Lung (tissue), 12 donors: ENCODE results near the gene UNC45A. TPM values are rescaled to one million over a fixed set of nuclear protein-coding genes. Genes with fewer than 3 reads are reported as not detected.

Experiments
- ATAC-seq: fragments of 200-7000 bp; cut with Tn5 transposase; one replicate; pipeline ENCODE4 v1.9.1; 2020; ENCODE audit warnings: moderate number of reproducible peaks; ENCODE audit not compliant: insufficient read depth, low FRiP score
- DNase-seq, 3 donors: peaks; one replicate each; pipeline ENCODE4 v3.0.0-alpha.2; 2013 to 2017
- H3K27ac ChIP-seq, 2 donors: one replicate each; pipeline ENCODE4 v1.5.1; 2013; ENCODE audit warnings: mild to moderate bottlenecking in 2 of 2, moderate library complexity in 2 of 2, control low read depth in 1 of 2, inconsistent platforms in 1 of 2, low read depth in 1 of 2, low read length in 1 of 2
- H3K27me3 ChIP-seq, 3 donors: one replicate each; pipeline ENCODE4 v1.5.1; 2013; ENCODE audit warnings: low read length in 2 of 3; ENCODE audit not compliant: control insufficient read depth in 3 of 3, insufficient read depth in 3 of 3
- H3K36me3 ChIP-seq, 4 donors: one replicate each; pipeline ENCODE4 v1.5.1; 2013; ENCODE audit warnings: low read length in 4 of 4, mild to moderate bottlenecking in 1 of 4, moderate library complexity in 1 of 4; ENCODE audit not compliant: control insufficient read depth in 4 of 4, insufficient read depth in 4 of 4
- H3K4me1 ChIP-seq, 5 donors: one replicate each; pipeline ENCODE4 v1.5.1; 2013; ENCODE audit warnings: low read length in 5 of 5, mild to moderate bottlenecking in 2 of 5, moderate library complexity in 1 of 5; ENCODE audit not compliant: control insufficient read depth in 5 of 5, insufficient read depth in 5 of 5
- H3K4me3 ChIP-seq: one replicate; pipeline ENCODE4 v1.5.1; 2013; ENCODE audit warnings: mild to moderate bottlenecking, control low read depth, moderate library complexity
- H3K9ac ChIP-seq, 2 donors: one replicate each; pipeline ENCODE4 v1.5.1; 2013; ENCODE audit warnings: low read length in 2 of 2, control low read depth in 1 of 2; ENCODE audit not compliant: insufficient read depth in 1 of 2
- H3K9me3 ChIP-seq, 4 donors: one replicate each; pipeline ENCODE4 v1.5.1; 2013; ENCODE audit warnings: low read length in 3 of 4, mild to moderate bottlenecking in 1 of 4, moderate library complexity in 1 of 4; ENCODE audit not compliant: control insufficient read depth in 4 of 4, insufficient read depth in 3 of 4
- WGBS, 2 donors: extraction: QIAGEN DNeasy Blood & Tissue Kit; methylation state at CpG; one replicate each; pipeline ENCODE4 v1.1.7; 2013; 5-methylcytosine and 5-hydroxymethylcytosine counted together
- polyA plus RNA-seq, 2 donors: library from polyadenylated mRNA; stranded (reverse); fragments of 200-250 nt; gene quantifications; one replicate each; pipeline ENCODE4 v1.2.1, GENCODE V29; 2013
- total RNA-seq, 2 donors: library from RNA; depleted of rRNA in 1 of 2; stranded (reverse); fragments of >200 nt in 1 of 2; gene quantifications; one replicate each; pipeline ENCODE4 v1.2.1, GENCODE V29; 2014 to 2021
- TF ChIP-seq, protein P1 (sequence below): IDR thresholded peaks from 2 replicates; pipeline ENCODE4 v1.5.1; 2012; ENCODE audit warnings: mild to moderate bottlenecking; ENCODE audit errors: control extremely low read depth, extremely low read depth
- donor health status: control.
- donor health status: control.
- donor health status: Bipolar disorder and iron deficiency.
- donor health status: healthy.
- donor health status: DM: yes; HTN: yes; CAD: no.

UNC45A gene
- total and polyA plus RNA-seq, 4 donors, result 34.4 to 59.6 (median 53.3) TPM

DNA sequence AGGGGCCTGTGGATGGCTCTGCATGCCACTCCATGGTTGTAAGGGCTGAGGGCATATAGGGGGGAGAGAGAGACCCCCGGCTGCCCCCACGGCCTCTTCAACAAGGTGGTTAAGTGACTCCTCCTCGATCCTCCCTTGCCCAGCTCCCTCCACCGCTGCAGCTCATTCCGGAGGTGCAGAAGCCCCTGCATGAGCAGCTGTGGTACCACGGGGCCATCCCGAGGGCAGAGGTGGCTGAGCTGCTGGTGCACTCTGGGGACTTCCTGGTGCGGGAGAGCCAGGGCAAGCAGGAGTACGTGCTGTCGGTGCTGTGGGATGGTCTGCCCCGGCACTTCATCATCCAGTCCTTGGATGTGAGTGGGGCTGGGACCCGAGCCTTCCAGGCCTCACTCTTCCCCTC, 44.2 kb upstream of the UNC45A start:
- peaks cover 0 to 65% (median 26%) of the 10 kb centered on the region in 4 donors for H3K36me3 ChIP-seq
- no peaks in the 10 kb centered on the region for H3K27me3 ChIP-seq
- no peaks in the 10 kb centered on the region for H3K9me3 ChIP-seq
- H3K27ac ChIP-seq, result no peak overlapping the region
- peaks cover 0 to 6% (median 3%) of the 10 kb centered on the region in 5 donors for H3K4me1 ChIP-seq
- DNase-seq, result no peak
- TF ChIP-seq, protein P1, sequence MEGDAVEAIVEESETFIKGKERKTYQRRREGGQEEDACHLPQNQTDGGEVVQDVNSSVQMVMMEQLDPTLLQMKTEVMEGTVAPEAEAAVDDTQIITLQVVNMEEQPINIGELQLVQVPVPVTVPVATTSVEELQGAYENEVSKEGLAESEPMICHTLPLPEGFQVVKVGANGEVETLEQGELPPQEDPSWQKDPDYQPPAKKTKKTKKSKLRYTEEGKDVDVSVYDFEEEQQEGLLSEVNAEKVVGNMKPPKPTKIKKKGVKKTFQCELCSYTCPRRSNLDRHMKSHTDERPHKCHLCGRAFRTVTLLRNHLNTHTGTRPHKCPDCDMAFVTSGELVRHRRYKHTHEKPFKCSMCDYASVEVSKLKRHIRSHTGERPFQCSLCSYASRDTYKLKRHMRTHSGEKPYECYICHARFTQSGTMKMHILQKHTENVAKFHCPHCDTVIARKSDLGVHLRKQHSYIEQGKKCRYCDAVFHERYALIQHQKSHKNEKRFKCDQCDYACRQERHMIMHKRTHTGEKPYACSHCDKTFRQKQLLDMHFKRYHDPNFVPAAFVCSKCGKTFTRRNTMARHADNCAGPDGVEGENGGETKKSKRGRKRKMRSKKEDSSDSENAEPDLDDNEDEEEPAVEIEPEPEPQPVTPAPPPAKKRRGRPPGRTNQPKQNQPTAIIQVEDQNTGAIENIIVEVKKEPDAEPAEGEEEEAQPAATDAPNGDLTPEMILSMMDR, result no peak
- H3K4me3 ChIP-seq, result no peak overlapping the region
- no peak for ATAC-seq
- 92 to 93% methylated on average over 12 of the region's 12 CpGs for WGBS, 2 donors
- H3K9ac ChIP-seq, result no peak overlapping the region

DNA sequence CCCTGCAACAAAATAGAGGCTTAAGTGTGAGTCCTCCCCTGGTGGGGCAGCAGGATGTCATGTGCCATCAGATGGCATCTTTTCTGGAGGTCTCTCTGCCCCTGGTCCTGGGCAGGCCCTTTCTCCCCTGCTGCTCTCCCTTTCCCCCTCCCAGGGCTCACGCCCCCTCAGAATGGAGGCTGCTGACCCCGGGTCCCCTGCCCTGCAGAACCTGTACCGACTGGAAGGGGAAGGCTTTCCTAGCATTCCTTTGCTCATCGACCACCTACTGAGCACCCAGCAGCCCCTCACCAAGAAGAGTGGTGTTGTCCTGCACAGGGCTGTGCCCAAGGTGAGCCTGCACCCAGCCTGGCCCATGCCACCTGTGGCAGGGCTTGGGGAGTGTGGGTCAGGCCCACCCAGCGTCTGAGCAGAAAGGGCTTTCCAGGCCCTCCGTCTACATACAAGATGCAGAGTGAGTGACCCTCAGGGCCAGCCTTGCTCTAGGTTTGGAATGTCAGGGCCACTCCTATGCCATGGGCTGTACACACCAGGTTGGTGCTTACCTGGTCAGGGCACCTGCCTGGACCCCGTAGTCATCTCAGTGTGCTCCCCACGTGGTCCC, 43.6 kb upstream of the UNC45A start:
- DNase-seq, result no peak

DNA sequence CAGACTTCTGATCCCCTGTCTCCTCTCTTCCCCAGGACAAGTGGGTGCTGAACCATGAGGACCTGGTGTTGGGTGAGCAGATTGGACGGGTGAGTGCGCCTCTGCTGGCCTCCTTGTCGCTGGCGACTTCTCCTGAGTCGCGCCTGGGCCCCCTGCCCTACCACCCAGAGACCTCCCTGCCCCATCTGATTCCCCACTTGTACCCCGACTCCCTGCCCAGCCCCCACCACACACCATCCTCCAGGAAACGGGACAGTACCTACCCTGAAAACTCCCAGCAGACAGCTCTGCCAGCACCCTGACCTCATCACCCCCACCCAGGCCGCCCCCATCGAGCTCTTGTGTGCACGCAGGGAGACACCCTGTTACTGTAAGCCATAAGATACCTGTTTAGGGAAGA, 43.1 kb upstream of the UNC45A start:
- Histone ChIP-seq H3K27ac (no peak overlapping the region), H3K9ac (no peak overlapping the region), H3K9me3 (no peaks in the 10 kb centered on the region), H3K27me3 (no peaks in the 10 kb centered on the region), H3K4me1 (peaks cover 0 to 1% (median 0%) of the 10 kb centered on the region in 5 donors), H3K4me3 (no peak overlapping the region), H3K36me3 (peaks cover 0 to 63% (median 26%) of the 10 kb centered on the region in 4 donors)
- TF ChIP-seq, protein P1, result no peak
- 95% methylated on average over 11 of the region's 11 CpGs for WGBS, 2 donors
- ATAC-seq (no peak), DNase-seq (no peak)

More for the DNA sequence above, 43.6 kb upstream of the UNC45A start:
- TF ChIP-seq, protein P1, result no peak
- Histone ChIP-seq H3K9ac (no peak overlapping the region), H3K27me3 (no peaks in the 10 kb centered on the region), H3K4me1 (peaks cover 0 to 3% (median 0%) of the 10 kb centered on the region in 5 donors), H3K27ac (no peak overlapping the region), H3K36me3 (peaks cover 0 to 65% (median 26%) of the 10 kb centered on the region in 4 donors), H3K4me3 (no peak overlapping the region), H3K9me3 (no peaks in the 10 kb centered on the region)
- WGBS, 2 donors, result 88 to 96% methylated on average over 8 of the region's 8 CpGs
- ATAC-seq, result no peak
